IMR-90 (cell line): ENCODE data around the gene USP47. TPM values are rescaled to one million over a fixed set of nuclear protein-coding genes. Genes with fewer than 3 reads are reported as not detected.

Experiments
- ATAC-seq: fragments of 200-7000 bp; cut with Tn5 transposase; 2 replicates; pipeline ENCODE4 v1.9.1; 2020; ENCODE audit warnings: low read depth, mild to moderate bottlenecking, moderate library complexity
- BruUV-seq: library from RNA; stranded (reverse); fragments of 400-500 nt; replicated peaks from 2 replicates; lab custom pipeline; 2021; lab: Mats Ljungman, UMichigan
- CTCF ChIA-PET: fragments of 300-600 bp; formaldehyde crosslinking; extraction: SDS; loops from one replicate; lab custom pipeline; 2021; ENCODE audit warnings: antibody characterized with exemption; lab: Yijun Ruan, JAX
- POLR2A ChIA-PET: fragments of 300-600 bp; sonication (Branson Sonifier 250); formaldehyde crosslinking; loops from one replicate; lab custom pipeline; 2022; ENCODE audit warnings: antibody characterized with exemption; ENCODE audit not compliant: unreplicated experiment; lab: Charles Lee
- DNase-seq: peaks from one replicate; pipeline ENCODE4 v3.0.0; 2013
- H2AFZ ChIP-seq: replicated peaks from 2 replicates; pipeline ENCODE3; 2013; ENCODE audit warnings: low read length, mild to moderate bottlenecking; ENCODE audit not compliant: poor library complexity
- H2AK5ac ChIP-seq: 2 replicates; pipeline ENCODE4 v1.6.1; 2013; ENCODE audit warnings: low read depth, low read length, inconsistent platforms
- H2AK9ac ChIP-seq: replicated peaks from 2 replicates; pipeline ENCODE3; 2013; ENCODE audit warnings: mild to moderate bottlenecking, low read depth, low read length, moderate library complexity; ENCODE audit not compliant: poor library complexity
- H2BK120ac ChIP-seq: 2 replicates; pipeline ENCODE4 v1.6.1; 2013; ENCODE audit warnings: low read depth, low read length, inconsistent platforms
- H2BK15ac ChIP-seq: 3 replicates; pipeline ENCODE4 v1.6.1; 2013; ENCODE audit warnings: low read depth, low read length, inconsistent platforms
- H2BK20ac ChIP-seq: 2 replicates; pipeline ENCODE4 v1.6.1; 2013; ENCODE audit warnings: low read depth, mild to moderate bottlenecking, inconsistent platforms, low read length, moderate library complexity
- H2BK5ac ChIP-seq: 2 replicates; pipeline ENCODE4 v1.6.1; 2013; ENCODE audit warnings: mild to moderate bottlenecking, low read depth, low read length, inconsistent platforms; ENCODE audit not compliant: poor library complexity, severe bottlenecking
- H3K14ac ChIP-seq: replicated peaks from 2 replicates; pipeline ENCODE4 v1.6.1; 2013; ENCODE audit warnings: low read depth, low read length, inconsistent platforms
- H3K18ac ChIP-seq: 2 replicates; pipeline ENCODE4 v1.6.1; 2013; ENCODE audit warnings: low read depth, low read length, control low read depth
- H3K23ac ChIP-seq: 2 replicates; pipeline ENCODE4 v1.6.1; 2013; ENCODE audit warnings: low read depth, low read length, inconsistent platforms
- H3K27ac ChIP-seq: 2 replicates; pipeline ENCODE4 v1.5.1; 2013; ENCODE audit warnings: mild to moderate bottlenecking, control low read depth, low read length; ENCODE audit not compliant: insufficient read depth
- H3K27me3 ChIP-seq: 2 replicates; pipeline ENCODE4 v1.6.1; 2013; ENCODE audit warnings: low read length; ENCODE audit not compliant: control insufficient read depth, insufficient read depth
- H3K36me3 ChIP-seq: 2 replicates; pipeline ENCODE4 v1.6.1; 2013; ENCODE audit warnings: low read length, mixed read lengths; ENCODE audit not compliant: control insufficient read depth, insufficient read depth
- H3K4ac ChIP-seq: 2 replicates; pipeline ENCODE4 v1.6.1; 2013; ENCODE audit warnings: low read depth, low read length, inconsistent platforms
- H3K4me1 ChIP-seq: 2 replicates; pipeline ENCODE4 v1.6.1; 2013; ENCODE audit warnings: low read length, mixed read lengths; ENCODE audit not compliant: control insufficient read depth, insufficient read depth
- H3K4me2 ChIP-seq: 2 replicates; pipeline ENCODE4 v1.6.1; 2013; ENCODE audit warnings: low read depth, mild to moderate bottlenecking, control low read depth, low read length, moderate library complexity
- H3K4me3 ChIP-seq: 2 replicates; pipeline ENCODE4 v1.5.1; 2013; ENCODE audit warnings: low read depth, mild to moderate bottlenecking, control low read depth, low read length, moderate library complexity; ENCODE audit not compliant: insufficient read depth
- H3K56ac ChIP-seq: 2 replicates; pipeline ENCODE4 v1.6.1; 2013; ENCODE audit warnings: low read length, inconsistent platforms; ENCODE audit not compliant: insufficient read depth; ENCODE audit errors: extremely low read depth
- H3K79me1 ChIP-seq, 2 experiments: 2 replicates each; pipeline ENCODE4 v1.6.1; 2013; ENCODE audit warnings: low read length in 2 of 2, inconsistent platforms in 1 of 2, low read depth in 1 of 2
- H3K9ac ChIP-seq: 2 replicates; pipeline ENCODE4 v1.6.1; 2013; ENCODE audit warnings: low read depth, low read length, control low read depth
- H3K9me1 ChIP-seq: 2 replicates; pipeline ENCODE4 v1.6.1; 2013; ENCODE audit warnings: low read length, inconsistent platforms; ENCODE audit not compliant: insufficient read depth
- H3K9me3 ChIP-seq: 2 replicates; pipeline ENCODE4 v1.6.1; 2013; ENCODE audit warnings: low read length; ENCODE audit not compliant: control insufficient read depth, insufficient read depth
- H4K20me1 ChIP-seq: 2 replicates; pipeline ENCODE4 v1.6.1; 2013; ENCODE audit warnings: low read length, inconsistent platforms; ENCODE audit not compliant: insufficient read depth
- H4K5ac ChIP-seq: 2 replicates; pipeline ENCODE4 v1.6.1; 2013; ENCODE audit warnings: mild to moderate bottlenecking, low read depth, low read length, control low read depth
- H4K8ac ChIP-seq, 2 experiments: 2 replicates each; pipeline ENCODE4 v1.6.1; 2013; ENCODE audit warnings: low read depth in 2 of 2, low read length in 2 of 2, control low read depth in 1 of 2, inconsistent platforms in 1 of 2
- H4K91ac ChIP-seq: 2 replicates; pipeline ENCODE4 v1.6.1; 2013; ENCODE audit warnings: low read depth, low read length, inconsistent platforms; ENCODE audit not compliant: insufficient read depth
- BHLHE40 ChIP-seq: fragments of 150-350 bp; IDR thresholded peaks from 2 replicates; pipeline ENCODE4 v1.6.1; 2016; ENCODE audit warnings: mild to moderate bottlenecking, low read depth, low read length
- CEBPB ChIP-seq: IDR thresholded peaks from 2 replicates; pipeline ENCODE4 v1.6.1; 2012; ENCODE audit warnings: low read depth, low read length, improper control_type of control experiment
- CHD1 ChIP-seq: IDR thresholded peaks from 2 replicates; pipeline ENCODE4 v1.6.1; 2012; ENCODE audit warnings: low read depth, low read length, improper control_type of control experiment
- CTCF ChIP-seq: conservative IDR thresholded peaks from 2 replicates; pipeline ENCODE4 v1.5.1; 2012; ENCODE audit warnings: mild to moderate bottlenecking, low read depth, low read length, improper control_type of control experiment
- FOS ChIP-seq: fragments of 150-350 bp; IDR thresholded peaks from 2 replicates; pipeline ENCODE4 v1.6.1; 2016; ENCODE audit warnings: low read depth, low read length
- MAFK ChIP-seq: IDR thresholded peaks from 2 replicates; pipeline ENCODE4 v1.6.1; 2012; ENCODE audit warnings: low read depth, low read length, improper control_type of control experiment
- MAZ ChIP-seq: IDR thresholded peaks from 2 replicates; pipeline ENCODE4 v1.6.1; 2012; ENCODE audit warnings: low read depth, mild to moderate bottlenecking, low read length, improper control_type of control experiment, moderate library complexity, borderline replicate concordance
- MXI1 ChIP-seq: IDR thresholded peaks from 2 replicates; pipeline ENCODE4 v1.6.1; 2012; ENCODE audit warnings: low read depth, mild to moderate bottlenecking, low read length, moderate library complexity, borderline replicate concordance
- NFE2L2 ChIP-seq: fragments of 150-350 bp; IDR thresholded peaks from 2 replicates; pipeline ENCODE4 v1.6.1; 2016; ENCODE audit warnings: low read depth, mild to moderate bottlenecking, low read length
- POLR2A ChIP-seq: IDR thresholded peaks from 2 replicates; pipeline ENCODE4 v1.6.1; 2012; ENCODE audit warnings: mild to moderate bottlenecking, low read depth, low read length
- RAD21 ChIP-seq: IDR thresholded peaks from 2 replicates; pipeline ENCODE4 v1.6.1; 2012; ENCODE audit warnings: low read length, improper control_type of control experiment
- RCOR1 ChIP-seq: IDR thresholded peaks from 2 replicates; pipeline ENCODE4 v1.6.1; 2012; ENCODE audit warnings: mild to moderate bottlenecking, low read length, improper control_type of control experiment; ENCODE audit not compliant: insufficient replicate concordance
- RFX5 ChIP-seq: IDR thresholded peaks from 2 replicates; pipeline ENCODE4 v1.8.0; 2012; ENCODE audit warnings: low read depth, mild to moderate bottlenecking, low read length, moderate library complexity
- SMC3 ChIP-seq: fragments of 150-350 bp; IDR thresholded peaks from 2 replicates; pipeline ENCODE4 v1.6.1; 2016; ENCODE audit warnings: low read depth, mild to moderate bottlenecking, antibody characterized with exemption, low read length, moderate library complexity
- WGBS, 2 experiments: methylation state at CpG; one replicate each; pipeline versions ENCODE4 v1.1.5 to v1.1.7; 2013; ENCODE audit warnings: missing lambda C conversion rate in 2 of 2; ENCODE audit not compliant: insufficient read length in 1 of 2; ENCODE audit errors: extremely low coverage in 2 of 2; 5-methylcytosine and 5-hydroxymethylcytosine counted together
- dilution Hi-C: fragments of 300-500 bp; cut with HindIII; formaldehyde crosslinking; loops from one replicate; pipeline ENCODE4 v1.14.3; 2018; ENCODE audit warnings: low sequenced_read_pairs; ENCODE audit not compliant: unreplicated experiment
- in situ Hi-C: fragments of 300-500 bp; cut with MboI; formaldehyde crosslinking; loops from 3 replicates; pipeline ENCODE4 v1.14.3; 2019; ENCODE audit warnings: low sequenced_read_pairs, inconsistent platforms, mixed read lengths
- intact Hi-C: fragments of 100-400 bp; cut with micrococcal nuclease; formaldehyde crosslinking; loops from 2 replicates; pipeline ENCODE4 v1.10.0; 2022
- polyA plus RNA-seq, 3 experiments: library from polyadenylated mRNA; depleted of rRNA; stranded (reverse); fragments of >200 nt; gene quantifications; 2 replicates each; pipeline ENCODE4 v1.2.3, GENCODE V29; 2012; ENCODE audit warnings: low replicate concordance in 1 of 3
- total RNA-seq: library from RNA; depleted of rRNA; stranded (reverse); fragments of >200 nt; gene quantifications from 2 replicates; pipeline ENCODE4 v1.2.3, GENCODE V29; 2012
- TF ChIP-seq, protein P1 (sequence below): fragments of 150-350 bp; IDR thresholded peaks from 2 replicates; pipeline ENCODE4 v1.6.1; 2017; ENCODE audit warnings: mild to moderate bottlenecking, antibody characterized with exemption, low read length, low read depth
- TF ChIP-seq, protein P2 (sequence below): fragments of 150-350 bp; IDR thresholded peaks from 2 replicates; pipeline ENCODE4 v1.6.1; 2016; ENCODE audit warnings: low read depth, mild to moderate bottlenecking, low read length, moderate library complexity, borderline replicate concordance

Gene USP47
- total and polyA plus RNA-seq, 2 of the 4 experiments (the other 2 are of a cell fraction) = 15.0 to 110 TPM

- H3K36me3 ChIP-seq = peaks cover 1% of the 10 kb centered on the region; the same call in 1 of the 2 replicates
- H4K20me1 ChIP-seq = peaks cover 67% of the 10 kb centered on the region
- dilution Hi-C loops = no loop called here
- no peak overlapping the region for H2AFZ ChIP-seq
- H3K4me2 ChIP-seq = no peak overlapping the region; the same call in 1 of the 2 replicates
- no peaks in the 10 kb centered on the region for H3K27me3 ChIP-seq
- CTCF ChIA-PET = no interaction called here
- WGBS, 2 experiments = no CpG with 5 or more reads among the region's 3 CpGs
- no peak overlapping the region for H4K8ac ChIP-seq
- H3K27ac ChIP-seq = no peak overlapping the region
- TF ChIP-seq SMC3 (no peak), BHLHE40 (no peak), FOS (no peak), RFX5 (no peak), NFE2L2 (no peak), POLR2A (no peak), MAFK (no peak), CHD1 (no peak), MXI1 (no peak), RAD21 (no peak), CTCF (no peak), CEBPB (no peak), MAZ (no peak), RCOR1 (no peak)
- TF ChIP-seq, protein P1, sequence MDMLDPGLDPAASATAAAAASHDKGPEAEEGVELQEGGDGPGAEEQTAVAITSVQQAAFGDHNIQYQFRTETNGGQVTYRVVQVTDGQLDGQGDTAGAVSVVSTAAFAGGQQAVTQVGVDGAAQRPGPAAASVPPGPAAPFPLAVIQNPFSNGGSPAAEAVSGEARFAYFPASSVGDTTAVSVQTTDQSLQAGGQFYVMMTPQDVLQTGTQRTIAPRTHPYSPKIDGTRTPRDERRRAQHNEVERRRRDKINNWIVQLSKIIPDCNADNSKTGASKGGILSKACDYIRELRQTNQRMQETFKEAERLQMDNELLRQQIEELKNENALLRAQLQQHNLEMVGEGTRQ = no peak
- TF ChIP-seq, protein P2, sequence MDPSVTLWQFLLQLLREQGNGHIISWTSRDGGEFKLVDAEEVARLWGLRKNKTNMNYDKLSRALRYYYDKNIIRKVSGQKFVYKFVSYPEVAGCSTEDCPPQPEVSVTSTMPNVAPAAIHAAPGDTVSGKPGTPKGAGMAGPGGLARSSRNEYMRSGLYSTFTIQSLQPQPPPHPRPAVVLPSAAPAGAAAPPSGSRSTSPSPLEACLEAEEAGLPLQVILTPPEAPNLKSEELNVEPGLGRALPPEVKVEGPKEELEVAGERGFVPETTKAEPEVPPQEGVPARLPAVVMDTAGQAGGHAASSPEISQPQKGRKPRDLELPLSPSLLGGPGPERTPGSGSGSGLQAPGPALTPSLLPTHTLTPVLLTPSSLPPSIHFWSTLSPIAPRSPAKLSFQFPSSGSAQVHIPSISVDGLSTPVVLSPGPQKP = no peak
- peaks cover 4 to 48% of the 10 kb centered on the region in 2 experiments; a peak in 3 of 4 replicates for H3K79me1 ChIP-seq
- H3K23ac ChIP-seq = no peak overlapping the region
- H4K5ac ChIP-seq = no peak overlapping the region
- H4K91ac ChIP-seq = no peak overlapping the region
- no TSS peak for BruUV-seq
- peaks cover 3% of the 10 kb centered on the region for H3K9me3 ChIP-seq
- H2AK9ac ChIP-seq = no peak overlapping the region
- H3K9me1 ChIP-seq = peaks cover 2% of the 10 kb centered on the region; the same call in 1 of the 2 replicates
- no peak overlapping the region for H2BK15ac ChIP-seq
- in situ Hi-C loops = no loop called here
- no peak overlapping the region for H2BK20ac ChIP-seq
- peaks cover 2% of the 10 kb centered on the region for H3K4me1 ChIP-seq
- no peak overlapping the region for H3K56ac ChIP-seq
- no peak overlapping the region for H2BK5ac ChIP-seq
- intact Hi-C loops = no loop called here
- H3K4ac ChIP-seq = no peak overlapping the region
- ATAC-seq = peak; percentile 71
- POLR2A ChIA-PET = no interaction called here
- H3K4me3 ChIP-seq = no peak overlapping the region
- no peak overlapping the region for H3K9ac ChIP-seq
- no peak overlapping the region for H2AK5ac ChIP-seq
- H3K14ac ChIP-seq = no peak overlapping the region
- H2BK120ac ChIP-seq = no peak overlapping the region
- no peak for DNase-seq
- no peak overlapping the region for H3K18ac ChIP-seq
Observed at GRCh38 chr11:11865449-11865848, 23.7 kb downstream of the USP47 start.
